HG03103 (cell line): ENCODE data around the gene HSPB6.
A peak's percentile ranks its signal among the peaks of the same experiment; 100 is the strongest.

Experiments
- ATAC-seq: cut with Tn5 transposase; IDR thresholded peaks from one replicate; pipeline ENCODE4 v1.9.1; 2021; ENCODE audit warnings: low read depth; ENCODE audit not compliant: unreplicated experiment

Gene HSPB6

GRCh38 chr19:35746531-35746930 lies 10.3 kb downstream of the HSPB6 start:
- ATAC-seq: no peak

DNA sequence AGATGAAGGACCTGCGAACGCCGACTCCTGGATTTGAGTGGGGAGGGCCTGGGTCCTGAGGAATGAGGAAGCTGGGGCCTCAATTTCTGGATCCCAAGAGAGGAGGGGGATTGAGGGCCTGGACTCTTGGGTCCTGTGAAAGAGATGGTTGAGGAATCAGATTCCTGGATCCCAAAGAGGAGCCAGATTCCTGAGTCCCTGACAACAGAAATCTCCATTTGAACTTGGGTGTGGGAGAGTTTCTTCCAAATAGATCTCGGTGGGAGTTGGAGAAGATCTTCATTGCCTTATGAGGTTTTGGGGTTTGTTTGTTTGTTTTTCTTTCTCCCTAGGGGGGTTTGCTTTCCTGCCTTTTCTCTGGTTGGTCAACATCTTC lies 10.8 kb downstream of the HSPB6 start:
- no peak for ATAC-seq

GRCh38 chr19:35745328-35746086 lies 11.3 kb downstream of the HSPB6 start, which contains the start of the genes PSENEN and U2AF1L4:
Gene PSENEN, plus strand, starts transcription at chr19:35745651. Its CDS starts 280 bp downstream, at chr19:35745931.
Gene U2AF1L4, minus strand, starts transcription at chr19:35745418. Its CDS starts 27 bp downstream, at chr19:35745391.
- peak; percentile 34 for ATAC-seq

DNA sequence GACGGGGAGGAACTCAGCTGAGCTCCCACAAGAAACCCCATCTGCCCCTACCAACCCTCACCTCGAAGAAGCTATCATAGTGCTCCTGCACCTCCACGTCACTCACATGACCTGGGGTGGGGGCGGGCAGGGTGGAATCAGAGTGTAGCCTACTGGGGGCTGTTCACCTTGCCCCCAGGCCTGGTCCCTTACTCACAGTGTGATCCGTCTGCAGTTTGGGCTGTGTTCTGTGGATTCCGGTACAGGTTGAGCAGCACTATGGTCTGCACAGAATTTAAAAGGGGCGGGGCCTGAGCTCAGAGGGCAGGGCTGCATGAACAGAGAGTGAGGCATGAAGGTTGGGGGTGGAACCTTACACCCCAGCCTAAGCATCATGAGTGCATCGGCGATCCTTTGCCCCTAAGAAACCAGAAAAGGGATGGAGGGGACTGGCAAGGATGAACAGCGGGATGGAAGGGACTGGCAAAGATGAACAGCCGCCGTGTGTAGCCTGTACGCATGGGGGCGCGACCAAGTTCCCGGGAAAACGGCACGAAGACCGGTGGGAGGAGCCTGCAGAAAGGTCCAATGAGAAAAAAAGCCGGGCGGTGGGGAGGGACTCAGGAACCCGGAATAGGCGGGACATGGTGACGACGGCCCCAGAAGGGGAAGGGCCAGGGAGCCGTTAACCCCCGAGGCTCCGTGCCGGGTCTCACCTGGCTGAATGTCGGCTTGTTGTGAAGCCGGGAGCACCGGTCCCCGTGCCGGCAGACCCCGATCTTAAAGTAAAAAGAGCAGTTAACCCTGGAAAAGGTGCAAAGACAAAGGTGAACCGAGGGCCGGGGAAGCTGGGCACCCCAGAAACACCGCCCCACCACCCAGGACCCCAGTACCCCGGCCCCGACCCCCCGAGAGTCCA lies 12.2 kb downstream of the HSPB6 start:
- no peak for ATAC-seq

GRCh38 chr19:35743640-35744429 lies 13.0 kb downstream of the HSPB6 start:
- no peak for ATAC-seq

GRCh38 chr19:35742121-35742724 lies 14.6 kb downstream of the HSPB6 start, which contains the start of gene IGFLR1:
Gene IGFLR1, minus strand, starts transcription at chr19:35742452. Its CDS starts 1,272 bp downstream, at chr19:35741180.
- no peak for ATAC-seq

DNA sequence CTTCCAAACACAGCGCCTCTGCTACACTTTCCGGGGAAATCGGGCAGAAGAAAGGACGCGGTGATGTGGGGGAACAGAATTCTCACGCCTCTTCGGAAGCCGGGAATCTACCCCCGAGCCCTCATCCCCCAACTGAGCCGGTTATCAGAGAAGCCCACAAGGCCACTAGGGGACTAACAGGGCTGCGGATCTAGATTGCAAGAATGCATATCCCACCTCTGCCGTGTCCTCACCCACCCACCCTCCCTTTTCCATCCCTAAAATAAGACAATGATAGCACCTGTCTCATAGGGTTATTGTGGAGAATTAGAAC lies 15.7 kb downstream of the HSPB6 start:
- no peak for ATAC-seq

DNA sequence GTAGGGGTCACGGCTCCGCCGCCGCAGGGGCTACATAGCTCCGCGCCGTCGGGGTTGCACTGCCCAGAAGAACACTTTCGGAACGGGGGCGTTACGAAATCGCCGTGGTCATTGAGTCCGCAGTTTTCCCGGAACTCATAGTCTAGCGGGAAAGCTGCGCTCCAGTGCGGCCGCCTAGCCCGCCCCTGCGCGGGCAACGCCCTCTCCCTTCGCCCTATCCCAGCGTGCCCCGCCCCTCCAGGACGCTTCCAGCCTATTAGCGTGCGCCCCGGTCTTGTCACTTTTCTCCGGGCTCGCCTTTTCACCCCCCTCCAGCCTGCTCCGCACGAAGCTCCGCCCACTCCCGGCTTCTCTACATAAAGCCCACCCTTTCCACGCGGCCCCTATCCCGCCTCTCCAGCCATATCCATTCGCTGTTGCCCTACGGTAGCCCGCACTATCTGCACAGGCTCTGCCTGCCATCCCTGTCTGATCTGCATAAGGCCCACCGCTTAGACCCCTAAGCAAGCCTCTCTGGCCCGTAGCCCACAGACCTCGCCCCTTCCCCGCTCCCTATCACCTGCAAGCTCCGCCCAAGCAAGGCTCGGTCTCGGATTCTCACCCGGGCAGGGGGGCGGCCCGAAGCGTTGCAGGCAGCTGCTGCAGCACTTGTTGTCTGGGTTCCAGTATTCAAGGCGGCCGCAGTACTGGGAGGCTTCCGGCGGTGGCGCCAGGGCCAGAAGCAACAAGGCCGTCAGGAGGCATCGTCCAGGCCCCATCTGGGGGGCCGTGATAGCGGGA lies 16.2 kb downstream of the HSPB6 start:
- ATAC-seq: peak; percentile 44

DNA sequence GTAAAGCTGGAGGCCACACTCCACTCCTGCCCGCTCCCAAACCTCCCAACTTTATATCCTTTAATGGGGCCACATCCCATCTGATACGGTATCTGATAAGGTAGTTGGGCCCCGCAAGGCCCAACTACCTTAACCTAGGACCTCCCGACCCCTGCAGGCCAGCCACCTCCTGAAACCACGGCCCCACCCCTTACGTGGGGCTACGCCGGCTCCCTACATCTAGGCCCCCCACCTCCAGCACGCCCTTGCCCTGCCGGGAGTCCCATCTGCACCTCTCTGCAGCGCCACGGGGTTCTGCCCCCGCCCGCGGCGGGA lies 16.8 kb downstream of the HSPB6 start:
- peak; percentile 2 for ATAC-seq

DNA sequence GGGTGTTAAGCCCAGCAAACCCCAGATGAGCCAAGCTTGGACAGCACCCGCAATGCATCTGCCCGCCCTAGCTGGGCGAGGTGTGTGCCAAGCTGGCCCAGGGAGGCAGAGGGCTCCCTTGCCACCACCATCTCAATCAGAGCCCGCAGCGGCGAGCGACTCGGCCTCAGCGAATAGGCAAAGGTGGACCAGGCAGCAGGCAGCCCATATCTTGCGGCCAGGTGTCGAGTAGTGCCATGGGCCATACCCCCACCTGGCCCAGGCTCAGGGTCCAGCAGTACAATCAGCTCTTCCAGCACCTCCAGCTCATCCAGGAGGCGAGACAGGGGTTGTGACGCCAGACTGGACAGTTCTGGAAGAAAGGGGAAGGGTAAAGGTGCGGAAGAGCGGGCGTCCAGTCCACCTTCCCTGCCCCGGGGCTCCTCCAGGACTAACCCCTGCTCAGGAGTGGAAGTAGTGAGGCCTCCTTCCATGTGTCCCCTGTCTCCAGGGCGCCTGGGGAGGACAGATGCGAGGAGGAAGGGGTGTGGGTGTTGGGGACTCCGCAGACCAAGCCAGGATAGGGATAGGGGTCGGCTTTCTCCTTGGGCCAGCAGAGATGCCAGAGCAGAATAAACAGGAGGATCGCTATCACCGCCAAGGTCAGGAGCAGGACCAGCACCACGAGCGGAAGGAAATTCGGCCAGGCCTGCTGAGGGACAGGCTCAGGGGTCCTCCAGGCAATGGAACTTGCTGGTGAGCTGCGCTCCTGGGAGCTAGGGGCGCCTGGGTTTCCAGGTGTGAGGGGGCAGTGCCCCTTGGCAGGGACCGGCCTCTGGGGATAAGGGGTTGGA lies 17.3 kb downstream of the HSPB6 start:
- no peak for ATAC-seq

DNA sequence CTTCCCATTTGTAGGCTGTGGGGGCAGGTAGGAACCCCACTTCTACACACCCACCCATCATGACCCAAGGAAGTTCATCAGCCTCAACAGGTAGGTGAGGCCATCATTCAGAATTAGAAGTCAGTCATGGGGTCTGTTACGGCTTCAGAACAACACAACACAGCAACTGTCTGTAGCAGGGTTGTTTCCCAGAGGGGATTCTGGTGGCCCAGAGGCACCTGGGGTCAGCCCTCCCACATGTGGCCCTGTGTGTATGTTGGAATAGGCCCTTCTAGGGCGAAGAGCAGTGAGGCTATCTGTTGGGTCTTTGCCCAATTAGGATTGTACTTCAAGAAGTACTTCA lies 18.0 kb downstream of the HSPB6 start:
- no peak for ATAC-seq

DNA sequence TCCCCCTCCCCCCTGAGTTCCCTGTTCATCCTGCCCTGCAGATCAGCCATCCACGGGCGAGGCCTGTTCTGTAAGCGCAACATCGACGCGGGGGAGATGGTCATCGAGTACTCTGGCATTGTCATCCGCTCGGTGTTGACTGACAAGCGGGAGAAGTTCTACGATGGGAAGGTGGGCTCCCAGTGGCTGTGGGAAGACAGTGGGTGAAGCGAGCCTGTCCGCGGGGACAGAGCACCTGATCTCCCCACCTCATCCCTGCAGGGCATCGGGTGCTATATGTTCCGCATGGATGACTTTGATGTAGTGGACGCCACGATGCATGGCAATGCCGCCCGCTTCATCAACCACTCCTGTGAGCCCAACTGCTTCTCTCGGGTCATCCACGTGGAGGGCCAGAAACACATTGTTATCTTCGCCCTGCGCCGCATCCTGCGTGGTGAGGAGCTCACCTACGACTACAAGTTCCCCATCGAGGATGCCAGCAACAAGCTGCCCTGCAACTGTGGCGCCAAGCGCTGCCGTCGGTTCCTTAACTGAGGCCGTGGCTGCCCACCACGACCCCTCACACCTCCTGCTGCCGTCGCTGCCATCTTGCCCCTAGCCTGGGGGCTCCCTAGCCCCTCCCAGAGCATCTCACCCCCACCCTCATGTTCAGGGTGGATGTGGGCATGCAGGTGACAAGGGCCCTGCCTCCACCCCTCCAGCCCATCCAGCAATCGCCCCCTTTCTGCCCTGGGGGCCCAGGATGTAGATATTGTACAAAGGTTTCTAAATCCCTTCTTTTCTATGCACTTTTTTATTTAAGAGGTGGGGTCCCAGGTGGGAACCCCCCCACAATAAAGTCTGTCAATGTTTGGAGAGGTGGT lies 18.6 kb downstream of the HSPB6 start:
- no peak for ATAC-seq

GRCh38 chr19:35736913-35737886 lies 19.6 kb downstream of the HSPB6 start:
- no peak for ATAC-seq

DNA sequence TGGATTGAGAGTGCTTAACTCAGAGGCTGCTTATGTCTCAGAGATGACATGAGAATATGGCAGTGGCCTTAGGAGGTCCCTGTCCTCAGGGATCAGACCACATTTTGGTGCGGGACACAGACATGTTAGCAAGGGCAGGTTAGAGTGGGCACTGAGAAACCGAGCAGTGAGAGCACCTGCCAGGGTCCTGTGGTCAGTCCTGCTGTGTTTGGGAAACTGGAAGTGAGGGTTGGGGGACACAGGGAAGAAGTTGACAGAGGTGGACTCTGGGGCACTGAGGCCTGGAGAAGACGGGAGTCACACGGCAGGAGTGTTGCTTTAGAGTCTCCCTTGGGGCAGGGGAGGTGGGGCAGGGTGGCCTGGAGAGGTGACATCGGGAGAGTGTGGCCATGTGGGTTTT lies 21.9 kb downstream of the HSPB6 start:
- ATAC-seq: no peak

- ATAC-seq: no peak
Measured at GRCh38 chr19:35734273-35734672, 22.6 kb downstream of the HSPB6 start.

GRCh38 chr19:35733180-35734125 lies 23.4 kb downstream of the HSPB6 start:
- ATAC-seq: no peak
